ENCODE measurements around the gene HOMER3. TPM values are rescaled to one million over a fixed set of nuclear protein-coding genes. Genes with fewer than 3 reads are reported as not detected.
A peak's percentile ranks its signal among the peaks of the same experiment; 100 is the strongest.

The HOMER3 gene
- total and polyA plus RNA-seq, 2 experiments from 2014 or later = 64.6 to 107 TPM

DNA sequence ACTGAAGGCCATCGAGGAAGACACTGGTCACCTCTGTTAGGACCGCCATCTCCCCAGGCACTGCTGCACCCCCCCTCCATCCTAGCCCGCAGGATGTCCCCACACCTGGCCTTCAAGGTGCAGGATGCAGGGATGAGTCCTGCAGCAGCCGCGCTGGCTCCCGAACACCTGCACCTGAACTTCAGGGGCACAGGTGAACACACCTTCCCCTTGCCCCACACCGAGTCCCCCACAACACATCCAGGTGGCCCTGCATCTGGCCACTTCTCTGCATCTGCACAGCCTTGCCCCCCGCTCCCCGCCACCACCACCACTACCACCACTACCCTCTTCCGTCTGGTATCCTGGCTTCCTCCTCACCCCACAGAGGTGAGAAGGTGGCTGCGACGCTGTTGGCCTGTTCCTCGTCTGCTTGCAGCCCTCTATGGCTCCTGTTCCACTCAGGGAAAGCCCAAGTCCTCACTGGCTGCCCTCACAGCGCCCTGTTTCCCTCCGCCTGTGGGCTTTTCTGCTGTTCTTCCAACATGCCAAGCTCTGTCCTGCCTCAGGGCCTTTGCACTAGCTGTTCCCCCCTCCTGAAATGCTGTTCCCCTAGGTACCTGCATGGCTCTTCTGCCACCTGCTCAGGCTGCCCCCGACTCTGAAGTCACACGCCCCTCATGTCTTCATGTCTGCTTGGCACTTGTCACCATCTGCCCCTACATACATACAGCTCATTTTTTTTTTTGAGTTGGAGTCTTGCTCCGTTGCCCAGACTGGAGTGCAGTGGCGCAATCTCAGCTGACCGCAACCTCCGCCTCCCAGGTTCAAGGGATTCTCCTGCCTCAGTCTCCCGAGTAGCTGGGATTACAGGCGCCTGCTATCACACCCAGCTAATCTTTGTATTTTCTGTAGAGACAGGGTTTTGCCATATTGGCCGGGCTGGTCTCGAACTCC lies 43.7 kb downstream of the HOMER3 start:
- Histone ChIP-seq H3F3A (ENCODE audit: insufficient read depth) (no peaks in the 10 kb centered on the region), H3K9me3 (ENCODE audit: low read depth) (no peaks in the 10 kb centered on the region), H3K36me3 (ENCODE audit: low read depth) (no peaks in the 10 kb centered on the region), H3K27ac (no peak overlapping the region), H3K79me2 (ENCODE audit: insufficient read depth) (no peaks in the 10 kb centered on the region), H4K20me1 (ENCODE audit: insufficient read depth) (no peaks in the 10 kb centered on the region), H3K4me2 (ENCODE audit: unreplicated experiment) (no peak overlapping the region), H3K27me3 (replicated peaks; ENCODE audit: insufficient read depth) (no peaks in the 10 kb centered on the region), H2AFZ (no peak overlapping the region), H3K4me1 (ENCODE audit: insufficient read depth) (no peaks in the 10 kb centered on the region), H3K9me2 (ENCODE audit: insufficient read depth) (no peaks in the 10 kb centered on the region), H3K4me3 (no peak overlapping the region), H3K9ac (no peak overlapping the region)
- in situ Hi-C loops (cut with MboI) = no loop called here
- DNase-seq = no peak
- 84 to 87% methylated on average over 25 of the region's 25 CpGs for WGBS, 2 experiments (ENCODE audit: low coverage in 1 of 2, low lambda C conversion rate in 2 of 2, missing lambda C conversion rate in 2 of 2)
- no peak for TF ChIP-seq EZH2 (IDR thresholded peaks at IDR 0.05; ENCODE audit: insufficient read depth, poor library complexity, severe bottlenecking)
- TF ChIP-seq EZH2phosphoT487 (IDR thresholded peaks at IDR 0.05; ENCODE audit: insufficient read depth, low read depth) = no peak

GRCh38 chr19:18896421-18896841 lies 44.6 kb downstream of the HOMER3 start:
- peak overlapping the region; percentile 25 for H3K4me2 ChIP-seq (ENCODE audit: unreplicated experiment)
- no peak for TF ChIP-seq EZH2phosphoT487 (IDR thresholded peaks at IDR 0.05; ENCODE audit: insufficient read depth, low read depth)
- TF ChIP-seq EZH2 (IDR thresholded peaks at IDR 0.05; ENCODE audit: insufficient read depth, poor library complexity, severe bottlenecking) = no peak

DNA sequence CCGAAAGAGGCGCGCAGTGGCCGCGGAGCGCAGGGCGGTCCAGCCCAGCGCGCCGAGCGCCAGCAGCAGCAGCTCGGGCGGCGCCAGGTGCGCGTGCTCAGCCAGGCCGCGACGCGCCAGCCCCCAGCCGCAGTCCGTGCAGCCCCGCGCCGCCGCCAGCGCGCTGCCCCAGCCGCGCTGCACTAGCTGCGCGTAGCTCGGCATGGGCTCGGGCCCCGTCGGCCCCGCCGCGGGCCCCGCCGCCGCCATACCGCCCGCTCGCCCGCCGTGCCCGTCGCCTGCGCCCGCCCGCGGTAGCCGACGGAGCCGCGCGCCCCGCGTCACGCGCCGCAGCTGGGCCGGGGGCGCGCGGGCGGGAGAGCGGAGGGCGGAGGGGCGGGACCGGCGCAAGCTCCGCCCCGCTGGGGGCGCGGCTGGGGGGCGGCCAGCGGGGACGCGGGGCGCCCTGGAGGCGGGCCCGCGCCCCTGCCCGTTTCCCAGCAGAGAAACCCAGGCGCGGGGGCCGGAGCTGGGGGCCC lies 45.1 kb downstream of the HOMER3 start, which contains the start of gene CERS1:
CERS1 (minus strand) TSS at position 335 of the 518 bp plus-strand sequence; CDS start at position 249, 86 bp downstream.
- no peak within 1 kb of the TSS for H3K9ac ChIP-seq
- no peaks in the 10 kb centered on the region for H3K27me3 ChIP-seq (replicated peaks; ENCODE audit: insufficient read depth)
- peak; percentile 54 for DNase-seq
- in situ Hi-C loops (cut with MboI) = no loop called here
- no peaks in the 10 kb centered on the region for H3K79me2 ChIP-seq (ENCODE audit: insufficient read depth)
- H3K36me3 ChIP-seq (ENCODE audit: low read depth) = no peaks in the 10 kb centered on the region
- no peaks in the 10 kb centered on the region for H3K4me1 ChIP-seq (ENCODE audit: insufficient read depth)
- H3F3A ChIP-seq (ENCODE audit: insufficient read depth) = no peaks in the 10 kb centered on the region
- peak within 1 kb of the TSS; percentile 58 for H3K4me2 ChIP-seq (ENCODE audit: unreplicated experiment)
- H3K27ac ChIP-seq = no peak within 1 kb of the TSS
- no peaks in the 10 kb centered on the region for H3K9me3 ChIP-seq (ENCODE audit: low read depth)
- H4K20me1 ChIP-seq (ENCODE audit: insufficient read depth) = no peaks in the 10 kb centered on the region
- peak within 1 kb of the TSS; percentile 64 for H3K4me3 ChIP-seq
- peak within 1 kb of the TSS; percentile 58 for H2AFZ ChIP-seq
- H3K9me2 ChIP-seq (ENCODE audit: insufficient read depth) = no peaks in the 10 kb centered on the region
- 2 to 3% methylated on average over 16 to 58 of the region's 89 CpGs for WGBS, 2 experiments (ENCODE audit: low coverage in 1 of 2, low lambda C conversion rate in 2 of 2, missing lambda C conversion rate in 2 of 2)
- no peak for TF ChIP-seq EZH2 (IDR thresholded peaks at IDR 0.05; ENCODE audit: insufficient read depth, poor library complexity, severe bottlenecking)
- no peak for TF ChIP-seq EZH2phosphoT487 (IDR thresholded peaks at IDR 0.05; ENCODE audit: insufficient read depth, low read depth)

More at GRCh38 chr19:18896421-18896841, 44.6 kb downstream of the HOMER3 start:
- no peaks in the 10 kb centered on the region for H3K9me2 ChIP-seq (ENCODE audit: insufficient read depth)
- no peaks in the 10 kb centered on the region for H3K27me3 ChIP-seq (replicated peaks; ENCODE audit: insufficient read depth)
- H4K20me1 ChIP-seq (ENCODE audit: insufficient read depth) = no peaks in the 10 kb centered on the region
- no peaks in the 10 kb centered on the region for H3K79me2 ChIP-seq (ENCODE audit: insufficient read depth)
- peak; percentile 49 for DNase-seq
- H3K36me3 ChIP-seq (ENCODE audit: low read depth) = no peaks in the 10 kb centered on the region
- H3K27ac ChIP-seq = no peak overlapping the region
- H3K9ac ChIP-seq = no peak overlapping the region
- H3K9me3 ChIP-seq (ENCODE audit: low read depth) = no peaks in the 10 kb centered on the region
- H3K4me3 ChIP-seq = 0 out of 2 replicates have a peak overlapping the region, but pooled peaks have one; percentile 23
- 6 to 13% methylated on average over 21 to 33 of the region's 33 CpGs for WGBS, 2 experiments (ENCODE audit: low coverage in 1 of 2, low lambda C conversion rate in 2 of 2, missing lambda C conversion rate in 2 of 2)
- no peaks in the 10 kb centered on the region for H3K4me1 ChIP-seq (ENCODE audit: insufficient read depth)
- H2AFZ ChIP-seq = no peak overlapping the region
- H3F3A ChIP-seq (ENCODE audit: insufficient read depth) = no peaks in the 10 kb centered on the region
- in situ Hi-C loops (cut with MboI) = no loop called here

- H3F3A ChIP-seq (ENCODE audit: insufficient read depth) = no peaks in the 10 kb centered on the region
- in situ Hi-C loops (cut with MboI) = no loop called here
- no peaks in the 10 kb centered on the region for H3K79me2 ChIP-seq (ENCODE audit: insufficient read depth)
- H3K9ac ChIP-seq = no peak overlapping the region
- H3K9me3 ChIP-seq (ENCODE audit: low read depth) = no peaks in the 10 kb centered on the region
- no peaks in the 10 kb centered on the region for H4K20me1 ChIP-seq (ENCODE audit: insufficient read depth)
- DNase-seq = peak; percentile 59
- H3K36me3 ChIP-seq (ENCODE audit: low read depth) = no peaks in the 10 kb centered on the region
- H3K27ac ChIP-seq = no peak overlapping the region
- 0 to 1% methylated on average over 17 to 55 of the region's 72 CpGs for WGBS, 2 experiments (ENCODE audit: low coverage in 1 of 2, low lambda C conversion rate in 2 of 2, missing lambda C conversion rate in 2 of 2)
- peak overlapping the region; percentile 58 for H2AFZ ChIP-seq
- no peaks in the 10 kb centered on the region for H3K9me2 ChIP-seq (ENCODE audit: insufficient read depth)
- TF ChIP-seq EZH2 (IDR thresholded peaks at IDR 0.05; ENCODE audit: insufficient read depth, poor library complexity, severe bottlenecking) = no peak
- no peak for TF ChIP-seq EZH2phosphoT487 (IDR thresholded peaks at IDR 0.05; ENCODE audit: insufficient read depth, low read depth)
- H3K4me3 ChIP-seq = peak overlapping the region; percentile 64
- H3K4me2 ChIP-seq (ENCODE audit: unreplicated experiment) = peak overlapping the region; percentile 58
- no peaks in the 10 kb centered on the region for H3K27me3 ChIP-seq (replicated peaks; ENCODE audit: insufficient read depth)
- H3K4me1 ChIP-seq (ENCODE audit: insufficient read depth) = no peaks in the 10 kb centered on the region
Measured at GRCh38 chr19:18895038-18895823, 45.8 kb downstream of the HOMER3 start.
